ENCODE results near the gene ZNF408. TPM values are rescaled to one million over a fixed set of nuclear protein-coding genes. Genes with fewer than 3 reads are reported as not detected.
"Not testable (repeated sequence)": the region's sequence is repeated elsewhere in the genome, so short reads cannot be mapped to it uniquely, and the experiment has no call there.

The ZNF408 gene
- total RNA-seq, 1 experiment from 2014 or later = 19.8 TPM

DNA sequence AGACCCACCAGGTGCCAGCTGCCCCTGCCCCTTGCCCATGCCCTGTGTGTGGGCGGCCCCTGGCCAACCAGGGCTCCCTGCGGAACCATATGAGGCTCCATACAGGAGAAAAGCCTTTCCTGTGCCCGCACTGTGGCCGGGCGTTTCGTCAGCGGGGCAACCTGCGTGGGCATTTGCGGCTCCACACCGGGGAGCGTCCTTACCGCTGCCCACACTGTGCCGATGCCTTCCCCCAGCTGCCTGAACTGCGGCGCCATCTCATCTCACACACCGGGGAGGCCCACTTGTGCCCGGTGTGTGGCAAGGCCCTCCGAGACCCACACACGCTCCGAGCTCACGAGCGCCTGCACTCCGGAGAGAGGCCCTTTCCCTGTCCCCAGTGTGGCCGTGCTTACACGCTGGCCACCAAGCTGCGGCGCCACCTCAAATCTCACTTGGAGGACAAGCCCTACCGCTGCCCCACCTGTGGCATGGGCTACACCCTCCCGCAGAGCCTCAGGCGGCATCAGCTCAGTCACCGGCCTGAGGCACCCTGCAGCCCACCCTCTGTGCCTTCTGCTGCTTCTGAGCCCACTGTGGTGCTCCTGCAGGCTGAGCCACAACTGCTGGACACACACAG is 4.3 kb downstream of the ZNF408 start:
- no peak for ATAC-seq
- TF ChIP-seq REST (IDR thresholded peaks at IDR 0.05; ENCODE audit: insufficient read depth in 1 of 2, low read depth in 2 of 2, low read length in 1 of 2) (no peak), SIN3A (IDR thresholded peaks at IDR 0.05; ENCODE audit: borderline replicate concordance, insufficient read depth, low read depth, low read length) (no peak), POLR2AphosphoS5 (IDR thresholded peaks at IDR 0.05; ENCODE audit: low read depth, low read length) (no peak), TCF7L2 (IDR thresholded peaks at IDR 0.05; ENCODE audit: low read depth, low read length) (no peak)
- TF ChIP-seq, protein P1, sequence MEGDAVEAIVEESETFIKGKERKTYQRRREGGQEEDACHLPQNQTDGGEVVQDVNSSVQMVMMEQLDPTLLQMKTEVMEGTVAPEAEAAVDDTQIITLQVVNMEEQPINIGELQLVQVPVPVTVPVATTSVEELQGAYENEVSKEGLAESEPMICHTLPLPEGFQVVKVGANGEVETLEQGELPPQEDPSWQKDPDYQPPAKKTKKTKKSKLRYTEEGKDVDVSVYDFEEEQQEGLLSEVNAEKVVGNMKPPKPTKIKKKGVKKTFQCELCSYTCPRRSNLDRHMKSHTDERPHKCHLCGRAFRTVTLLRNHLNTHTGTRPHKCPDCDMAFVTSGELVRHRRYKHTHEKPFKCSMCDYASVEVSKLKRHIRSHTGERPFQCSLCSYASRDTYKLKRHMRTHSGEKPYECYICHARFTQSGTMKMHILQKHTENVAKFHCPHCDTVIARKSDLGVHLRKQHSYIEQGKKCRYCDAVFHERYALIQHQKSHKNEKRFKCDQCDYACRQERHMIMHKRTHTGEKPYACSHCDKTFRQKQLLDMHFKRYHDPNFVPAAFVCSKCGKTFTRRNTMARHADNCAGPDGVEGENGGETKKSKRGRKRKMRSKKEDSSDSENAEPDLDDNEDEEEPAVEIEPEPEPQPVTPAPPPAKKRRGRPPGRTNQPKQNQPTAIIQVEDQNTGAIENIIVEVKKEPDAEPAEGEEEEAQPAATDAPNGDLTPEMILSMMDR (IDR thresholded peaks at IDR 0.05) = no peak
- Histone ChIP-seq H3K4me1 (ENCODE audit: control insufficient read depth, insufficient read depth, low read length) (peaks cover 8% of the 10 kb centered on the region; the same call in 1 of the 2 replicates), H3K27ac (ENCODE audit: low read length) (no peak overlapping the region), H3K9me3 (ENCODE audit: control insufficient read depth, insufficient read depth, low read depth, low read length) (no peaks in the 10 kb centered on the region), H3K4me3 (ENCODE audit: low read depth in 2 of 2, low read length in 2 of 2) (no peak overlapping the region), H3K36me3 (ENCODE audit: control insufficient read depth, insufficient read depth, low read length) (peaks cover 10% of the 10 kb centered on the region), H3K27me3 (ENCODE audit: control insufficient read depth, insufficient read depth, low read length) (no peaks in the 10 kb centered on the region)
- intact Hi-C loops (cut with micrococcal nuclease; ENCODE audit: unreplicated experiment) = no loop called here
- POLR2A ChIA-PET = no interaction called here
- CTCF ChIA-PET = no interaction called here
- no TSS peak for BruUV-seq (replicated peaks)
- in situ Hi-C loops (cut with HindIII; ENCODE audit: low pct_unique_long_range_greater_than_20kb, low sequenced_read_pairs) = no loop called here
- DNase-seq (ENCODE audit: low read depth, low spot score) = no peak

GRCh38 chr11:46706886-46707285 is 6.1 kb downstream of the ZNF408 start:
- Histone ChIP-seq H3K27me3 (ENCODE audit: control insufficient read depth, insufficient read depth, low read length) (no peaks in the 10 kb centered on the region), H3K36me3 (ENCODE audit: control insufficient read depth, insufficient read depth, low read length) (peaks cover 5% of the 10 kb centered on the region), H3K4me3 (ENCODE audit: low read depth in 2 of 2, low read length in 2 of 2) (no peak overlapping the region), H3K27ac (ENCODE audit: low read length) (no peak overlapping the region), H3K9me3 (ENCODE audit: control insufficient read depth, insufficient read depth, low read depth, low read length) (no peaks in the 10 kb centered on the region), H3K4me1 (ENCODE audit: control insufficient read depth, insufficient read depth, low read length) (peaks cover 8% of the 10 kb centered on the region; the same call in 1 of the 2 replicates)
- BruUV-seq (replicated peaks) = no TSS peak
- ChIA-PET POLR2A (interaction anchor here (0.6 kb wide), 1 partner anchor 116 kb away, joined by 3 read pairs; no protein-coding TSS in a partner anchor), CTCF (no interaction called here)
- in situ Hi-C loops (cut with HindIII; ENCODE audit: low pct_unique_long_range_greater_than_20kb, low sequenced_read_pairs) (no loop called here), intact Hi-C loops (cut with micrococcal nuclease; ENCODE audit: unreplicated experiment) (no loop called here)
- TF ChIP-seq SIN3A (IDR thresholded peaks at IDR 0.05; ENCODE audit: borderline replicate concordance, insufficient read depth, low read depth, low read length) = no peak
- no peak for TF ChIP-seq REST (IDR thresholded peaks at IDR 0.05; ENCODE audit: insufficient read depth in 1 of 2, low read depth in 2 of 2, low read length in 1 of 2)
- TF ChIP-seq POLR2AphosphoS5 (IDR thresholded peaks at IDR 0.05; ENCODE audit: low read depth, low read length) = no peak
- TF ChIP-seq TCF7L2 (IDR thresholded peaks at IDR 0.05; ENCODE audit: low read depth, low read length) = no peak
- TF ChIP-seq, protein P1 (IDR thresholded peaks at IDR 0.05) = no peak
- no peak for DNase-seq (ENCODE audit: low read depth, low spot score)
- no peak for ATAC-seq

DNA sequence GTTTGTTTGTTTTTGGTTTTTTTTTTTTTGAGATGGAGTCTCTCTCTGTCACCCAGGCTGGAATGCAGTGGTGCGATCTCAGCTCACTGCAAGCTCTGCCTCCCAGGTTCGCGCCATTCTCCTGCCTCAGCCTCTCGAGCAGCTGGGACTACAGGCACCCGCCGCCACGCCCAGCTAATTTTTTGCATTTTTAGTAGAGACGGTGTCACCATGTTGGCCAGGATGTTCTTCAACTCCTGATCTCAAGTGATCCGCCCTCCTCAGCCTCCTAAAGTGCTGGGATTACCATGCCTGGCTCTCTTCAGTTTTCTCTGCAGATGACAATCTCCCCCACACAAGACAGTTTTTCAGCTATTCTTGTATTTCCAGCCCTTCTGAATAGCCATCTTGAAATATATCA is 8.5 kb downstream of the ZNF408 start:
- H3K4me1 ChIP-seq (ENCODE audit: control insufficient read depth, insufficient read depth, low read length); ATAC-seq; in situ Hi-C loops (cut with HindIII; ENCODE audit: low pct_unique_long_range_greater_than_20kb, low sequenced_read_pairs); DNase-seq (ENCODE audit: low read depth, low spot score); H3K4me3 ChIP-seq (ENCODE audit: low read depth in 2 of 2, low read length in 2 of 2); H3K36me3 ChIP-seq (ENCODE audit: control insufficient read depth, insufficient read depth, low read length); BruUV-seq (replicated peaks); H3K27ac ChIP-seq (ENCODE audit: low read length); H3K27me3 ChIP-seq (ENCODE audit: control insufficient read depth, insufficient read depth, low read length); CTCF ChIA-PET; intact Hi-C loops (cut with micrococcal nuclease; ENCODE audit: unreplicated experiment); H3K9me3 ChIP-seq (ENCODE audit: control insufficient read depth, insufficient read depth, low read depth, low read length): not testable (repeated sequence)
- POLR2A ChIA-PET = interaction anchor here (0.7 kb wide), 1 partner anchor 10 kb away, joined by 6 read pairs; no protein-coding TSS in a partner anchor

Measured in Panc1 (cell line).